DND-41 (cell line): ENCODE measurements around the gene LAMC1.

Source experiments
- ATAC-seq: fragments of 200-7000 bp; cut with Tn5 transposase; 3 replicates; pipeline ENCODE4 v1.9.1; 2021; ENCODE audit warnings: low read depth; ENCODE audit not compliant: insufficient read depth
- DNase-seq: peaks from one replicate; pipeline ENCODE4 v3.0.0-alpha.2; 2020
- H2AFZ ChIP-seq: 2 replicates; pipeline ENCODE4 v1.6.0; 2012; ENCODE audit warnings: low read depth, low read length
- H3K27ac ChIP-seq: 2 replicates; pipeline ENCODE4 v1.5.1; 2012; ENCODE audit warnings: low read length, inconsistent platforms
- H3K27me3 ChIP-seq: fragments of 200-600 bp; sonication (generic); 2 replicates; pipeline ENCODE4 v1.6.0; 2012; ENCODE audit warnings: low read length, mild to moderate bottlenecking, inconsistent platforms; ENCODE audit not compliant: insufficient read depth, poor library complexity
- H3K36me3 ChIP-seq: 2 replicates; pipeline ENCODE4 v1.5.1; 2012; ENCODE audit warnings: low read length, inconsistent platforms; ENCODE audit not compliant: insufficient read depth
- H3K4me1 ChIP-seq: 2 replicates; pipeline ENCODE4 v1.5.1; 2012; ENCODE audit warnings: mild to moderate bottlenecking, low read length; ENCODE audit not compliant: insufficient read depth
- H3K4me2 ChIP-seq: 2 replicates; pipeline ENCODE4 v1.6.0; 2012; ENCODE audit warnings: mild to moderate bottlenecking, moderate library complexity, low read length, inconsistent platforms; ENCODE audit not compliant: insufficient read depth
- H3K4me3 ChIP-seq, 2 experiments: fragments of 200-600 bp in 1 of 2; shearing (Covaris generic) in 1 of 2; 2 replicates each; pipeline ENCODE4 v1.5.1; 2012 to 2016; ENCODE audit warnings: inconsistent platforms in 2 of 2, low read length in 2 of 2, mild to moderate bottlenecking in 2 of 2, low read depth in 1 of 2, moderate library complexity in 1 of 2
- H3K79me2 ChIP-seq: 2 replicates; pipeline ENCODE4 v1.6.0; 2012; ENCODE audit warnings: low read length, inconsistent platforms; ENCODE audit not compliant: insufficient read depth
- H3K9ac ChIP-seq: 2 replicates; pipeline ENCODE4 v1.6.0; 2012; ENCODE audit warnings: low read depth, mild to moderate bottlenecking, inconsistent platforms, low read length, moderate library complexity
- H3K9me3 ChIP-seq: 2 replicates; pipeline ENCODE4 v1.5.1; 2012; ENCODE audit warnings: low read length, moderate library complexity, mild to moderate bottlenecking, inconsistent platforms; ENCODE audit not compliant: insufficient read depth, severe bottlenecking
- H4K20me1 ChIP-seq: 2 replicates; pipeline ENCODE4 v1.6.0; 2012; ENCODE audit warnings: low read length; ENCODE audit not compliant: insufficient read depth
- EZH2 ChIP-seq: IDR thresholded peaks from 3 replicates; pipeline ENCODE4 v1.6.1; 2012; ENCODE audit warnings: borderline replicate concordance, low read depth, mild to moderate bottlenecking, moderate library complexity, low read length, inconsistent platforms; ENCODE audit not compliant: severe bottlenecking
- TF ChIP-seq, protein P1 (sequence below): IDR thresholded peaks from 2 replicates; pipeline ENCODE4 v1.5.1; 2012; ENCODE audit warnings: borderline replicate concordance, low read length, moderate library complexity, mild to moderate bottlenecking; ENCODE audit not compliant: poor library complexity, severe bottlenecking; ENCODE audit errors: extremely low read depth

Gene LAMC1

DNA sequence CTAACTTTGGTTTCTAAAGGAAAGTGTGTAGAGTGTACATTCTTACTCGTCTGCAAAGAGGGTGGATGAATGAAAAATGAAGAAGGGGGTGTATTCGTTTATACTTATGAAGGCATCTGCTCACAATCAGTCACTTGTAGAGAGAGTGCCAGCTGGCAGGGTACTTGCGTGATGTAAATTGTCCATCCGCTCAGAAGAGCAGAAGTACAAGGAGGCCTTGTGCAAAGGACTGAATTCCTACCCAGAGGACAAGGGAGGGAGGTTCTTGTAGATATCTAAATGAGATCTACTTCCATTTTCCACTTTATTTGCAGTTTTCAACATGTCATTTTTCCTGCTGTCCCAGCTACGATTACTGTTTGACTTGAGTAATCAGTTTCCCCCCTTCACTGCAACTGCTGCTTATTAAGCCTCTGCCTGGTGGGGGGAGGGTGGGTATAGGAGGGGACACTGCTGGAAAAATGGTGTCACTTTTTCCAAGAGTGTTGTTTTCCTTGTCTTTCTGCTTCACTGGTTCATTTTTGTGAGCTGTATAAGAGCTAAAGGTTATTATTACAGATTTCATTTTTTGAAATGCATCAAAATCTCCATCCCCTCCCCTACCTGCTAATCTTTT is 67.3 kb downstream of the LAMC1 start:
- Histone ChIP-seq H3K36me3 (no peaks in the 10 kb centered on the region), H2AFZ (no peak overlapping the region), H3K4me3 (no peak overlapping the region), H3K4me2 (no peak overlapping the region), H3K9ac (no peak overlapping the region), H3K79me2 (no peaks in the 10 kb centered on the region), H3K9me3 (no peaks in the 10 kb centered on the region), H3K27ac (no peak overlapping the region), H4K20me1 (no peaks in the 10 kb centered on the region), H3K4me1 (no peaks in the 10 kb centered on the region), H3K27me3 (peaks cover 3% of the 10 kb centered on the region)
- DNase-seq (no peak), ATAC-seq (no peak)
- TF ChIP-seq, protein P1, sequence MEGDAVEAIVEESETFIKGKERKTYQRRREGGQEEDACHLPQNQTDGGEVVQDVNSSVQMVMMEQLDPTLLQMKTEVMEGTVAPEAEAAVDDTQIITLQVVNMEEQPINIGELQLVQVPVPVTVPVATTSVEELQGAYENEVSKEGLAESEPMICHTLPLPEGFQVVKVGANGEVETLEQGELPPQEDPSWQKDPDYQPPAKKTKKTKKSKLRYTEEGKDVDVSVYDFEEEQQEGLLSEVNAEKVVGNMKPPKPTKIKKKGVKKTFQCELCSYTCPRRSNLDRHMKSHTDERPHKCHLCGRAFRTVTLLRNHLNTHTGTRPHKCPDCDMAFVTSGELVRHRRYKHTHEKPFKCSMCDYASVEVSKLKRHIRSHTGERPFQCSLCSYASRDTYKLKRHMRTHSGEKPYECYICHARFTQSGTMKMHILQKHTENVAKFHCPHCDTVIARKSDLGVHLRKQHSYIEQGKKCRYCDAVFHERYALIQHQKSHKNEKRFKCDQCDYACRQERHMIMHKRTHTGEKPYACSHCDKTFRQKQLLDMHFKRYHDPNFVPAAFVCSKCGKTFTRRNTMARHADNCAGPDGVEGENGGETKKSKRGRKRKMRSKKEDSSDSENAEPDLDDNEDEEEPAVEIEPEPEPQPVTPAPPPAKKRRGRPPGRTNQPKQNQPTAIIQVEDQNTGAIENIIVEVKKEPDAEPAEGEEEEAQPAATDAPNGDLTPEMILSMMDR, result no peak
- TF ChIP-seq EZH2, result no peak

DNA sequence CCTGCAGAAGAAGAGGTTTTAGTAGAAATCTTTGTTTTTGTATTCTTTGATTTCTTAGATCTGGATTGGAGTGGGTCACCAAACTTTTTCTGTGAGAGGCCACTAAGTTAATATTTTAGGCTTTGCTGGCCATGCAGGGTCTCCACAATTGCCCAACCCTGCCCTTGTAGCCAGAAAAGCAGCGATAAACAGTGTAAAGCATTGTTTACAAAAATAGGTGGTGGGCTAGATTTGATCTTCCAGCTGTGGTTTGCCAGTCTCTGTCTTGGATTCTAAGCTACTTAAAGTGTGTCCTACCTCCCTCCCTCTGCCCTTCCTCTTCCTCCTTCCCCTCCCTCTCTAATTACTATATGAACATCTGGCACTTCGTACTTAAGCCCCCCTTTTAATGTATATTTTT is 68.0 kb downstream of the LAMC1 start:
- Histone ChIP-seq H3K4me3 (no peak overlapping the region), H3K27me3 (peaks cover 3% of the 10 kb centered on the region), H3K9me3 (no peaks in the 10 kb centered on the region), H3K36me3 (no peaks in the 10 kb centered on the region), H3K9ac (no peak overlapping the region), H3K4me2 (no peak overlapping the region), H3K4me1 (no peaks in the 10 kb centered on the region), H3K79me2 (no peaks in the 10 kb centered on the region), H2AFZ (no peak overlapping the region), H4K20me1 (no peaks in the 10 kb centered on the region), H3K27ac (no peak overlapping the region)
- TF ChIP-seq, protein P1, result no peak
- TF ChIP-seq EZH2, result no peak
- DNase-seq (no peak), ATAC-seq (no peak)

DNA sequence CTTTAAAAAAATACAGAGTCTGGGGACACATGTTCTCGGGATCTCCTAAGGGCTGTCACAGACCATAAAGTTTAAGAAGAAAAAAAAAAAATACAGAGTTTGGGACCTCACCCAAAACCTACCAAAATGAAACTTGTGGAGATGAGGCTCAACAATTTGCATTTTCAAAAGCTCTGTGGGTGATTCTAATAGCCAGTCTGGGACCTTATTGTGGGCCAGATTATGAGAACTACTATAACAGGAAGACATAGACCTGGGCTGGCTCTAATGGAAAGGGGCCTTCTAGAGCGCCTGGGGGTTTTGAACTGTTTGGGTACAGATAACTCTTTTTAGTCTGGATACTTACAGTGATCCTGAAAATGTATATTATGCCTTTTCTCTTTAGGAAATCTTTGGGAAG is 69.1 kb downstream of the LAMC1 start:
- Histone ChIP-seq H3K4me2 (no peak overlapping the region), H3K4me1 (no peaks in the 10 kb centered on the region), H3K27me3 (peaks cover 3% of the 10 kb centered on the region), H3K9ac (no peak overlapping the region), H3K36me3 (no peaks in the 10 kb centered on the region), H3K79me2 (no peaks in the 10 kb centered on the region), H3K4me3 (no peak overlapping the region), H4K20me1 (no peaks in the 10 kb centered on the region), H3K9me3 (no peaks in the 10 kb centered on the region), H2AFZ (no peak overlapping the region), H3K27ac (no peak overlapping the region)
- TF ChIP-seq EZH2, result no peak
- TF ChIP-seq, protein P1, result no peak
- ATAC-seq, result no peak
- no peak for DNase-seq
